ENCODE results near the gene ADCY1.

DNA sequence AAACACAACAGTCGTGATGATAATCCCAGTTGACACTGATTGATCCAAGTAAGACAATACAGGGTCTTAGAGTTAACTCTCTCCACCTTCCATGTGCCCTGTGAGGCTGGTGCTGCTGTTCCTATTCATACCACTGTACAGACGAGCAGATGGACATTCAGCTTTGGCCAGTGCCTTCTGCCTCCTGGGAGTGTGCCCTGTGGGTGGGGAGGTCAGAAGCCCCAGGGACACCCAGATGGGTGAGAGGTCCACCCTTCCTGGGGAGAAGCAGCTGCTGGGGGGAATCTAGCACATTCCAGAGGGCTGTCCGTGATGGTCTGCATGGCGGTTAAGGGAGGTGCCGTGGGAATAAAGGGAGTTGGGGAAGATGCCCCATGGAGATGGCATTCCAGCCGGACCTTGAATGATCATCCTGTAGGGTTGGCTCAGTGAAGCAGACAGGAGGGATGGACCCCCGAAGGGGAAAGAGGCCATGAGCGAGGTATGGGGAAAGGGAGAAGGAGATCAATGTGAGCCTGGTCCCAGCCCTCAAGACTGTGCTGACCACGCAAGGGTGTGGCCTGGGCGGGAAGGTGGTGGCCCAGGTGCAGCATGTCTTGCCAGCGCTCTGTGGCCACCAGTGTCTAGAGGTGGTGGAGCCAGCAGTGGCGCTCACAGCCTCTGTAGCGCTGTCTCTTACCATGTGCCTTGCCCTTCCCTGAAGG lies 74.0 kb downstream of the ADCY1 start:
- TF ChIP-seq, protein P1, sequence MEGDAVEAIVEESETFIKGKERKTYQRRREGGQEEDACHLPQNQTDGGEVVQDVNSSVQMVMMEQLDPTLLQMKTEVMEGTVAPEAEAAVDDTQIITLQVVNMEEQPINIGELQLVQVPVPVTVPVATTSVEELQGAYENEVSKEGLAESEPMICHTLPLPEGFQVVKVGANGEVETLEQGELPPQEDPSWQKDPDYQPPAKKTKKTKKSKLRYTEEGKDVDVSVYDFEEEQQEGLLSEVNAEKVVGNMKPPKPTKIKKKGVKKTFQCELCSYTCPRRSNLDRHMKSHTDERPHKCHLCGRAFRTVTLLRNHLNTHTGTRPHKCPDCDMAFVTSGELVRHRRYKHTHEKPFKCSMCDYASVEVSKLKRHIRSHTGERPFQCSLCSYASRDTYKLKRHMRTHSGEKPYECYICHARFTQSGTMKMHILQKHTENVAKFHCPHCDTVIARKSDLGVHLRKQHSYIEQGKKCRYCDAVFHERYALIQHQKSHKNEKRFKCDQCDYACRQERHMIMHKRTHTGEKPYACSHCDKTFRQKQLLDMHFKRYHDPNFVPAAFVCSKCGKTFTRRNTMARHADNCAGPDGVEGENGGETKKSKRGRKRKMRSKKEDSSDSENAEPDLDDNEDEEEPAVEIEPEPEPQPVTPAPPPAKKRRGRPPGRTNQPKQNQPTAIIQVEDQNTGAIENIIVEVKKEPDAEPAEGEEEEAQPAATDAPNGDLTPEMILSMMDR (IDR thresholded peaks at IDR 0.05; ENCODE audit: extremely low read depth in 1 of 2, insufficient read depth in 1 of 2, low read depth in 1 of 2, low read length in 2 of 2), result no peak
- TF ChIP-seq EZH2 (IDR thresholded peaks at IDR 0.05; ENCODE audit: borderline replicate concordance, low read depth, low read length, severe bottlenecking), result no peak
- no peak for TF ChIP-seq POLR2AphosphoS5 (IDR thresholded peaks at IDR 0.05; ENCODE audit: insufficient read depth, low read depth, low read length)
- TF ChIP-seq POLR2A (IDR thresholded peaks at IDR 0.05; ENCODE audit: low read depth, low read length), result no peak
- no peak for TF ChIP-seq JUN (IDR thresholded peaks at IDR 0.05; ENCODE audit: borderline replicate concordance, insufficient read depth, insufficient read length, low read depth)

Data from endothelial cell of umbilical vein (primary cell).